Measurements from ENCODE around the gene MAP1LC3B.

Gene MAP1LC3B

DNA sequence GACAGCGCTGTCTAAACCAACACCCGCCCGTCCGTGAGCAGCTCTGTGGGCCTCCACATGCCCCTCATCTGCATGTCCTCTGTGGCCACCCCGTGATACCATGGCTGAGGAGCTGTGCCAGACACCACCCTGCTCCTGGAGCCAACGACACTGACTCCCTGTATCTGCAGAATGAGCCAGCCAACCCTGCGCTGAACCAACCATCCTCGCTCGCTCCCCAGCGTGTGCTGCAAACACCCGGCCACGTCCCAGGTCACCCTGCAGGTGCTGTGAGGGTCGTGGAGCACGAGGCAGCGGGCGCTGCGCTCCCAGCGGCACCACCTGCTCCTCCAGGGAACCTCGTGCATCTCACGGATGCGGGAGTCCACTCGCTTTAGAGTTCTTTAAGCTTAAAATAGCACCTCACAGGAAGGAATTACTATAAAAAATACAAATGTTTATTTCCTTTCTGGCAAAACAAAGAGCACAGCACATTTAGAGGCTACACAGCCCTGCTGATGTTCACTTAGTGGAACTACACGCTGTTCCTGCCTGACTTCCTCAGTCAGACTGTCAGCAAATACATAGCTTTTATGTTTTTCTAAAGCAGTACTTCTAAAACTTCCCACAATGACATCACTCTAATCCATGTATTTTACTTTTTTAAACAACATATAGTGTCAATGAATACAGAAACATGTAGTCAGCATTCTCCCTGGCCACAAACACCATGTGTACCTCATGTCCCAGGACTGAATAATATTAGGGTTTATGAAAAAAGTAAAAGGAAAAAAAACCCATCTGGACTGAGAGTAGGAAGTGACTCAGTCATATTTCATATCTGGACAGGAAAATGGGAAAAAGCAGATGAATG lies 43.5 kb downstream of the MAP1LC3B start:
- DNase-seq = no peak

DNA sequence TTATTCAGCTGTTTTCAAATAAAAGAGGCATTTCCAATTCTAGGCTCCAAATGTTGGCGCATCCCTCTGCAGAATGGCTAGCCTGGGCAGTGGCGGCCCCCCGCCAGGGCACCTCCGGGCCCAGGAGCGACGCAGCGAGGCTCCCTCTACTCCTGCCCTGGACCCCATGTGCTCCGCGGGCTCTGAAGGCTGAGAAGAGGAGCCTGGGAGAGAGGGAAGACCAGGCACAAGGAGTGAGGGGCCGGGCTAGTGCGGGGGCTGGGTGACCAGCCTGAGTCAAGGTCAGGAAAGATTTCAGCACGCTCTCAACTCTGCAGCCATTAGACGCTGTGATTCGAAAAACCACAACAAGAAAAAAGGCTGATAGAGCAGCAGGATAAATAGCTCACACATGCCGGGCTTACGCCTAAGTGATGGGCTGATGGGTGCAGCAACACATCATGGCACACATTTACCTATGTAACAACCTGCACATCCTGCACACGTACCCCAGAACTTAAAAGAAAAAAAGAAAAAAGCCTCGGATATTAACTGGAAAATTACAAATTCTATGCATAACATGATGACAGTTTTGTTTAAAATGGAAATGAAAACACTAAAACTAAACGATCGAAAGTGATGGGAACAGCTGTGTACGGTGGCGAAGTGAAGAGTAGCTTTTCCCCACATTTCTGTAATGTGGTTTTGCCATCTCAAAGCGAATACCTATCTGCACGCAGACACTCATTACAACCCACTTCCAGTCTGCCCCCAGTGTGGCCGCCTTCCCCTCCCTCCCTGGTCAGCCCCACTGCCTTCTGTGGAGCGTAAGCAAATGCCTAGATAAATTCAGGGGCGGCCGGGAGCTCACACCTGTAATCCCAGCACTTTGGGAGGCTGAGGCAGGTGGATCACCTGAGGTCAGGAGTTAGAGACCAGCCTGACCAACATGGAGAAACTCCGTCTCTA lies 44.4 kb downstream of the MAP1LC3B start:
- DNase-seq = no peak

- DNase-seq = no peak
These were observed 45.2 kb downstream of the MAP1LC3B start for GRCh38 chr16:87437327-87437726.

DNA sequence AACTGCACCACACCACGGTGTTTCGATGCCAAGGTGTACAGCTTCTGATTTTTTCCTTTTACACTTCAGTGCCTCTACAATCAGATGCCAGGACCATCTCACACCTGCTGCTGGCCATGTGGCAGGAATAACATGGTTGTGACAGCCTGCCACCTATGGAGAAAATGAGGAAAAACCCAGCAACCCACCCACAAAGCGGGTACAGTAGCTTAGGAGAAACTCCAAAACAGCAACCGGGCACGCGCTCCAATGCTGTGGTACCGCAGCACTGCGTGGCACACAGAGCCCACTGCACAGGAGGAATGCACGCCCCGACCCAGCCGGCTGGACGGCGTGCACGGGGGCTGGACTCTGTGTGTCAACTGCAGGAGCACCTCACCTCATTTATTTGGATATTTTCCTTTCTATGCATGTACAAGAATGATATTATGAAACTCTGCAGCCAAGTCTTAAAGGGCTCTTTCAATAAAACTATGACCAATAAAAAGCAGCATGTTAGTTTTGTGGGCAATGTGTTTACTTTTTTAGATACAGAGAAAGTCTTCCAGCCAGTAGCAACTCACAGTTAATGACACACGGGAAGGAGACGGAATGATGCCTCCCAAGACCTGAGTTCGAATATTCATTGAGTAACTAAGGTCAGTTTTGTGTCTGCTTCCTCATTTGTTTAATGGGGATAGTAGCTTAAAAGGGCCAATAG lies 45.9 kb downstream of the MAP1LC3B start:
- DNase-seq = no peak

GRCh38 chr16:87438611-87438985 lies 46.5 kb downstream of the MAP1LC3B start:
- DNase-seq = no peak

GRCh38 chr16:87439926-87440325 lies 47.8 kb downstream of the MAP1LC3B start:
- DNase-seq = no peak

DNA sequence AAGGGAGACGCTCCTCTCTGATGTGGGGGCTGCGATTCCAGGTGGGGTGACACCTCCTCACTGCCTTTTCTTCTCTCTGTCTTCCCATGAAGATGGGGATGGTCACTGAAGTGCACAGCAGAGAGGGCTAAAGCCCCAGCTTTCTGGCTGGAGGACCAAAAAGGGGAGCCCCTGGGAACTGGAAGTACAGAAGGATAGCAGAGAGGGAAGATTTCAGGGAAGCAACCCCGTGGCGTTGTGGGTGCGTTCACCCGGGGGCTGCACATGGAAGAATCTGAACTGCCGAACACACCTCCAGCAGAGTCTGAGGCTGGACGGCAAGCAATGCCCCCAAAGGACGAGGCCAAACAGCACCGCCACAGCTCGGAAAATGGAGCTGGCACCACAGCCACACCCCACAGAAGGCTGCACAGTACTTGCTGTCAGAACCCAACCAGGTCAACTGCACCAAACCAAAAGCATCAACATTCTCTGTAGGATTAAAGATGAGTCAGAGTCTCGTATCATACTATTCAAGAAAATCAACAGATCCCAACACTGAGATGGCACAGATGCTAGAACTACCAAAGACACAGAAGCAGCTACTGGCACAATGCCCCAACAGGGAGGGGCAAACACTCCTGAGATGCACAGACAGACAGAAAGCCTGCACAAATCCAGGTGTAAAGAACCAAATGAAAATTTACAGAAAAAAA lies 49.9 kb downstream of the MAP1LC3B start:
- no peak for DNase-seq

DNA sequence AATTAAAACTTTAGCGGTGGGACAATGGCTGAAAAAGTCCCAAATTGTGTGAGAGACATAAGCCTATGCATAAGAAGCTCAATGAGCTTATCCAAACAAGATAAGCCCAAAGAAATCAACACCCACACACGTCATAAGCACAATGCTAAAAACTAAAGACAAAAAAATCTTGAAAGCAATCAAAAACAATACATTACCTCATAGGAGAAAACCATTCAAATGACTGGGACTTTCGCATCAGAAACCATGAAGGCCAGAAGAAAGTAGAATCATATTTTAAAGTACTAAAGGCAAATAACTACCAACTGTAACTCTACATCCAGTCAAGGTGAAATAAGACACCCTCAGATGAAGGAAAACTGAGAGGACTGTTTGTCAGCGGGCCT lies 50.4 kb downstream of the MAP1LC3B start:
- no peak for DNase-seq

DNA sequence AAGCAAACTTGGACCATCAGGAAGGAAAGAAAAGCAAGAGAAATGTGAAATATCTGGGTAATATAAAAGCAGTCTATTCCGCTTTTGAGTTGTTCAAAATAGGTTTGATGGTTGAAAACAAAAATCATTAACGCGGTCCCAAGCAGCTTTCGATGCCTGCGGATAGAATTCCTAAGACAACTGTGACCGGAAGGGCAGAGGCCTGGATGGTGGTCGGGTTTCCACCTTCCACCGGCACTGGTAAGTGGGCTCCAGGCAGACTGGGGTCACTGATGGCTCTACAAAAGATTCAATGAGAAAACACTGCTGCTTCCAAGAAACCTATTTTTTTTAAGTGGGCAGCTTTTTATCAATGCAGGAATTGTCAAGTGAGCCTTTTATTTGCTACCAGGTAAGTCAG lies 50.9 kb downstream of the MAP1LC3B start:
- DNase-seq = no peak

GRCh38 chr16:87443964-87444363 lies 51.8 kb downstream of the MAP1LC3B start:
- DNase-seq = no peak

- DNase-seq = no peak
These were observed 53.4 kb downstream of the MAP1LC3B start for GRCh38 chr16:87445486-87445885.

- no peak for DNase-seq
These were observed 54.3 kb downstream of the MAP1LC3B start for GRCh38 chr16:87446479-87446878.

- no peak for DNase-seq
These were observed 55.2 kb downstream of the MAP1LC3B start for GRCh38 chr16:87447323-87447722.

- DNase-seq = no peak
These were observed 56.7 kb downstream of the MAP1LC3B start for GRCh38 chr16:87448866-87449265.

- no peak for DNase-seq
These were observed 59.6 kb downstream of the MAP1LC3B start for GRCh38 chr16:87451563-87452210.

- DNase-seq = no peak
These were observed 61.2 kb downstream of the MAP1LC3B start for GRCh38 chr16:87453326-87453725.
